ENCODE data around the gene SLC44A1.

The SLC44A1 gene

DNA sequence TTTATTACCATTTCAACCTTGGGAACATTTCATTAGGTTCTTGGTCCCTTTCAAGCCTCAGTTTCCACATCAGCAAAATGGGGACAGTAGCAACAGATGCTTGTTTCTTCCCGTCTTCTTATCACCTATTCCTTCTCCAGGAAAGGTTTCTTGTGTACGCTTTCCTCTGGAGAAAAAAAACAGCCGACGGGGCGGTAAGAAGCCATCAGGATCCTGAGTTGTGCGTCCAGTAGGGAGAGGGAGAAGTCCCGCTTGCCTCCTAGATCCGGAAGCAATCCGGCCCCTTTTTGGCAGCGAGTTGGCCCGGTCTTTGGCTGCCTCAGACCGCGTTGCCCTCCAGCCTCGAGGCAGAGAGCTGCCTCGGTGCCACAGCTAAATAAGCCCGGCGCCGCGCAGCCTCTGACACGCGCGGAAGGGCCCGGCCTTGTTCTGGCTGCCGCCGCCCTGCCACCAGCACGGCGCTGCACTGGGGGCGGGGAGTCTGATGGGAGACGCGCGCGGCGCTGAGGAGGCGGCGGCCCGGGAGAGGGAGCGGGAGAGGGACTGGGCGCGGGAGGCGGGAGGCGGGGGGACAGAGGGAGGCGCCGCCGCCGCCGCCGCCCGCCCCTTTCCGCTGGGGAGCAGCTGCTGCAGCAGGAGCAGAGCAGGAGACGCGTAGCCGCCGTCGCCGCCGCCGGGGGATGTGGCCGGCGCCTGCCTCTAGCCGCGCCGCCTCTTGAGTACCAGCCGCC, at the start of gene SLC44A1:
Gene SLC44A1, plus strand, starts transcription at position 649 of the 731 bp plus-strand sequence. CDS start 218 bp downstream, outside the sequence.
- H3K4me3 Mint-ChIP-seq, result peak within 1 kb of the TSS; percentile 99
- peaks cover 45% of the 10 kb centered on the region for H3K4me1 Mint-ChIP-seq (ENCODE audit: low read depth)
- H3K36me3 Mint-ChIP-seq (ENCODE audit: low read depth), result peaks cover 10% of the 10 kb centered on the region
- peak within 1 kb of the TSS; percentile 99 for H3K27ac Mint-ChIP-seq
- intact Hi-C loops (cut with micrococcal nuclease), result loop anchor here (1.0 to 10.0 kb wide), 2 partner anchors 49 to 319 kb away; partner anchors contain the start of gene ABCA1
- peaks cover 2% of the 10 kb centered on the region for H3K27me3 Mint-ChIP-seq
- no peaks in the 10 kb centered on the region for H3K9me3 Mint-ChIP-seq

DNA sequence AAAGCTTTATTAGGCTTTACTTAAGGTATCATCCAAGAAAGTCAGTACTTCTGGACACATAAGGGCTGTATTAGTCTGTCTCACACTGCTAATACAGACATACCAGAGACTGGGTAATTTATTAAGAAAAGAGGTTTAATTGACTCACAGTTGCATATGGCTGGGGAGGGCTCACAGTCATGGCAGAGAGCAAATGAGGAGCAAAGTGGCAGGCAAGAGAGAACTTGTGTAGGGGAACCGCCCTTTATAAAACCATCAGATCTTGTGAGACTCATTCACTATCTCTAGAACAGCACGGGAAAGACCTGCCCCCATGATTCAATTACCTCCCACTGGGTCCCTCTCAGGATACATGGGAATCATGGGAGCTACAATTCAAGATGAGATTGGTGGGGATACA, 49.2 kb upstream of the SLC44A1 start:
- intact Hi-C loops (cut with micrococcal nuclease), result loop anchor here (1.0 kb wide), 1 partner anchor 49 kb away; the partner anchor contains the start of gene SLC44A1
- no peaks in the 10 kb centered on the region for H3K36me3 Mint-ChIP-seq (ENCODE audit: low read depth)
- H3K27ac Mint-ChIP-seq, result peak overlapping the region; percentile 85
- no peaks in the 10 kb centered on the region for H3K27me3 Mint-ChIP-seq
- no peaks in the 10 kb centered on the region for H3K9me3 Mint-ChIP-seq
- H3K4me1 Mint-ChIP-seq (ENCODE audit: low read depth), result peaks cover 69% of the 10 kb centered on the region
- peak overlapping the region; percentile 18 for H3K4me3 Mint-ChIP-seq

DNA sequence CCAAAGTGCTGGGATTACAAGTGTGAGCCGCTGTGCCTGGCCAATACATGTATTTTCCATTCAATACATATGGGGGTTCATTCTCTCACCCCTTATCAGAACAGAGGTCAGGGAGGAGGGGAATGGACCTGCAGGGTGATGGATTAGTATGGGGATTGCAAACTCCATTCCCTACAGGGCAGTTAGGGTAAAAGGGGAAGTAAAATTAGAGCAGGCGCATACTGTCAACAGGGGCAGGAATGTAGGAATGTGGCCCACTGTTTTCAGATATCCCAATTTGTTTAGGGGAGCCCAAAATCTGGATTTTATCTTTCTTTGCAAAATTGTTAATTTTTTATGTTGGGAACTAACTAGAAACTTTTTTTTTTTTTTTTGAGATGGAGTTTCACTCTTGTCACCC, 46.4 kb upstream of the SLC44A1 start:
- peaks cover 42% of the 10 kb centered on the region for H3K4me1 Mint-ChIP-seq (ENCODE audit: low read depth)
- no peaks in the 10 kb centered on the region for H3K27me3 Mint-ChIP-seq
- no peaks in the 10 kb centered on the region for H3K36me3 Mint-ChIP-seq (ENCODE audit: low read depth)
- no peak overlapping the region for H3K27ac Mint-ChIP-seq
- intact Hi-C loops (cut with micrococcal nuclease), result no loop called here
- H3K9me3 Mint-ChIP-seq, result no peaks in the 10 kb centered on the region
- no peak overlapping the region for H3K4me3 Mint-ChIP-seq

DNA sequence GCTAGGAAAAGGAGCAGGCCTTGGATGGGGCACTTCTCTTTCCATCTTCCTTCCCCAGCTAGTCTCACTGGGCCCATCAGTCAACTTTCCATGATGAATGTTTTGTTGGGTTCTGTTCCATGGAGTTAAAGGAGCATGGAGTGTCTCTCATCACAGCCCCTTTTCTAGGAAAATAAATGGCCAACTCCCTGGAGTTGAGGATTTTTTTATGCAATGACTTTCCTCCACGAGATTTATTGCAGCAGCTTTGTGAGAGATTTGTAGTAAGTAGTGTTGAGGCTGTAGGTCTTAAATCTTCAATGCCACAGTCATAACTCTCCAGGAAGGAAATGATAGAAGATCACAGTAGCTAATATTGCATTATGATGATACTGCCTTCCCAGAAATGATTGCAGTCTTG, 45.6 kb upstream of the SLC44A1 start:
- intact Hi-C loops (cut with micrococcal nuclease), result no loop called here
- no peak overlapping the region for H3K4me3 Mint-ChIP-seq
- H3K4me1 Mint-ChIP-seq (ENCODE audit: low read depth), result peaks cover 34% of the 10 kb centered on the region
- H3K36me3 Mint-ChIP-seq (ENCODE audit: low read depth), result no peaks in the 10 kb centered on the region
- H3K27ac Mint-ChIP-seq, result no peak overlapping the region
- no peaks in the 10 kb centered on the region for H3K9me3 Mint-ChIP-seq
- no peaks in the 10 kb centered on the region for H3K27me3 Mint-ChIP-seq

DNA sequence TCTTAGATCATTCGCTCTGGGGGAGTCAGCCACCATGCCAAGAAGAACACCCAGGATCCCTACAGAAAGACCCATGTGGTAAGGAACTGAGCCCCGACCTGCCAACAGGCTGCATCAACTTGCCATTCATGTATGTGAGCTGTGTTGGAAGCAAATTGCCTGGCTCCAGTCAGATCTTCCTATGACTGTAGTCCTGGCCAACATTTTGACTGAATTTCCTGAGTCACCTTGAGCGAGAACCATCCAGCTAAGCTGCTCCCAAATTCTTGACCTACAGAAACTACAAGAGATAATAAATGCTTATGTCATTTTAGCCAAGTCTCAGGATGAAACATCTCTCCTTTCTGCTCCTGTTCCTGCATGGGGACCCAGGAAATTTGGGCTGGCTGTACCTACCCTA, 40.0 kb upstream of the SLC44A1 start:
- H3K36me3 Mint-ChIP-seq (ENCODE audit: low read depth), result no peaks in the 10 kb centered on the region

DNA sequence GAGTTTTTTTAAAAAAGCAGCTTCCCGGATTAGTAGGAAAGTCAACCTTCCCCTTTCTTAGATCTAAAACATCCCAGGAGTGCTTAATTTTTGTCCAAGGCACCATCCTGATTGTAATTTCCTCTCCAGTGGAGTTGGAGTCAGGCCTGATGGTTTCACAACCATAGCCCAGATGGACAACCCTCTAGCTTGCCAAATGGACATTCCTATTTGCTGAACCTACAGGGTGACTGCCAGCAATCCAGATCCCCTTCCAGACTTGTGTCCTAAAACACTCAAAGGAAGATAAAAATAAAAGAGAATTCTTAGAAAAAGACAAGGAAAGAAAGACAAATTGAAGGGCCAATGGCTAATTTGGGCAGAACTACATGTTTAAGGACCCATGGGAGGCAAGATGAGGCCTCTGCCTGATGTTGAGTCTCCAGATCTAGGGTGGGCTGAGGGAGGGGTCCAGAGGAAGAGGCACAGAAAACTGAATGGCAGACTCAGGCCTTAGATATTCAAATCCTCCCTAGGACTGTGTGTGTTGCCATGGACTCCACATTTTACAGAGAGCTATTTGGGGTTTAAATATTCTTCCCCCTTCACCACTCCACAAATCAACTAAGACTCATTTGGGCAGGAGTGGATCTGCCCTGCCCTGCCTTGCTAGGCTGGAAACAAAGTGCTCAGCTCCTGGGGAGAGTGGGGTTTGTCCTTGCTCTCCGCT, 38.5 kb upstream of the SLC44A1 start:
- intact Hi-C loops (cut with micrococcal nuclease), result no loop called here
- H3K9me3 Mint-ChIP-seq, result no peaks in the 10 kb centered on the region
- no peak overlapping the region for H3K27ac Mint-ChIP-seq
- no peaks in the 10 kb centered on the region for H3K36me3 Mint-ChIP-seq (ENCODE audit: low read depth)
- no peaks in the 10 kb centered on the region for H3K27me3 Mint-ChIP-seq
- H3K4me1 Mint-ChIP-seq (ENCODE audit: low read depth), result peaks cover 18% of the 10 kb centered on the region
- no peak overlapping the region for H3K4me3 Mint-ChIP-seq

More for the DNA sequence above, 40.0 kb upstream of the SLC44A1 start:
- Mint-ChIP-seq H3K9me3 (no peaks in the 10 kb centered on the region), H3K27ac (no peak overlapping the region), H3K4me1 (ENCODE audit: low read depth) (peaks cover 18% of the 10 kb centered on the region), H3K27me3 (no peaks in the 10 kb centered on the region), H3K4me3 (no peak overlapping the region)
- intact Hi-C loops (cut with micrococcal nuclease), result no loop called here

DNA sequence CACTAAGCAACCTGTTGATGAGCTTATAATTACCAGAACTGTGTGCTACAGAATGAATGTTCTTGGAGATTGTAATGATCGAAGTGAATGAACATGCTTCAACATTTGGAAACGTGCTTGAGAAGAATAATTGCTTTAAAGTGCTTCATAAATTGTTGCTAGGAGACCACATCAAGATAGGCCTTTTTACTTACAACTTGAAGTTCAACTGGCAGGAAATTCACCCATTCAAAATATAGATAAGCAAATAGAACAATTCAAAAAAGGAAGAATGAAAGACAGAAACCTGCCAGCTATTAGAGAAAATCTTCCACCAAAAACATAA, 38.0 kb upstream of the SLC44A1 start:
- no peaks in the 10 kb centered on the region for H3K9me3 Mint-ChIP-seq
- no peak overlapping the region for H3K27ac Mint-ChIP-seq
- H3K4me1 Mint-ChIP-seq (ENCODE audit: low read depth), result peaks cover 18% of the 10 kb centered on the region
- H3K27me3 Mint-ChIP-seq, result no peaks in the 10 kb centered on the region
- no peaks in the 10 kb centered on the region for H3K36me3 Mint-ChIP-seq (ENCODE audit: low read depth)
- intact Hi-C loops (cut with micrococcal nuclease), result no loop called here
- H3K4me3 Mint-ChIP-seq, result no peak overlapping the region

DNA sequence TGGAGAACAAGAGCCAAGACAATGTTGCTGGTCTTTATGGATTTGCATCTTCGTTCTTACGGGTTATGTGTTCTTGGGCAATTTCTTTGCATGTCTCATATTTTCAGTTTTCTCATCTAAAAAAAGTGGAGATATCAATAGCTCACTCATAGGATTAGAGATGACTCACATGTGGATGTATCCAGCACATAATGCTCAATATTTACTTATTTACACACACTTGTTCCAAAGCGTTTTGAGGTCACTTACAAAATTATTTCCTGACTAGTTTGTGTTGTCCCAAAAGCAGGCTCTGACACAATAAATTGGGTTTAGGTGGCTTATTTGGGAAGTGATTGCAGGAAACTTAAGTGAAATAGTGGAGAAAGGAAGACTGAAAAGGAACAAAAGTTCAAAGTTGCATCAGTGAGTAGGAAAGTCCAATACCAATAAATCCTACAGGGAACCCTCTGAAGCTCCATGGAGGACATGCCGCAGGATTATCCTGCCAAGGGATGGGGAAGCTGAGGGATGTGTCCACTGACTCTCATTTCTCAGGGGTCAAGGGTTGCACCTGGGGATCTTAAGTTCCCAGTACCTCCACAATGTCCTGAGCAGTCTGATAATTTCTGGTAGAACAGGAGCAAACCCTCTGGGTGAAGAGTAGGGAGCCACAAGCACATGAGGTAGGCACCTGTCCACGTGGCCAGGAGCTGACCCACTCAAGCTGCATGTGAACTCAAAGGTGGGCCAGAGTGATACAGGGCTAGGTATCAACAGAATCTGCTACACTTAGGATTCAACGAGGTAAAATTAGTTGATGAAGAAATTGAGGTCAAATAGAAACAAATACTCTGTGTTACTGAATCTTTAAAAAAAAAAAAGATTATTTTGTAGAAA, 37.4 kb upstream of the SLC44A1 start:
- no peaks in the 10 kb centered on the region for H3K27me3 Mint-ChIP-seq
- peaks cover 18% of the 10 kb centered on the region for H3K4me1 Mint-ChIP-seq (ENCODE audit: low read depth)
- H3K27ac Mint-ChIP-seq, result no peak overlapping the region
- intact Hi-C loops (cut with micrococcal nuclease), result no loop called here
- no peak overlapping the region for H3K4me3 Mint-ChIP-seq
- no peaks in the 10 kb centered on the region for H3K9me3 Mint-ChIP-seq
- no peaks in the 10 kb centered on the region for H3K36me3 Mint-ChIP-seq (ENCODE audit: low read depth)

DNA sequence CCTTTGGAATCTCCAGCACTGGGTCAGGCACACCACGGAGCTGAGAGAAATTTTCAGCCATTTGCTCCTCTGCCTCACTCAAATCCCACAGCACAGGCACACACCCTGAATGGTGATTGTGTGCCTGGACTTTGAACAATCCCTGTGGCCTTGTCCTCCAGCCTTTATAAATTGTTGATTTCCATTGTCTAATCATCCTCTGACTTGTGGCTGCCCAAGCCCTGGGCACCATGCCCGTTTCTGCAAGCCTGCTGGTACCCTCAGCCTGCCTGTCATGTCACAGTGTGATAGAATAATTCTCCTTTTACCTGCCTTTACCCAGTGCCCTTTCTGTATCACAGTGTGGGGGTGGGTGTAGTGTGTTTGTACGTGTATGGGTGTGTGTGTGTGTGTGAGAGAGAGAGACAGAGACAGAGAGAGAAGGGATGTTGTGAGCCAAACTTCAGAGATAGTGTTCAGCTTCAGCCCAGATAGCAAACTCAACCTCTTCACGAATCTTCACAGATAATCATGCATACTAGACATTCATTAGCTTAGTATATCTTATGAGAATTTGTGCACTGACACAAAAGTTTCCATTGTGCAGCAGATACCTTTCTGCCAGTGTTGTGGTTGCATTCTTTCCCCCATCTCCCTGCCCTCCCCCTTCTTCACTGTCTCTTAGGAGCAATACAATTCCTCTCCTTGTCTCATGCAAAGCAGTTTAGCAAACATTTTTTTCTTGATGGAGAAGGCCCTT, 27.8 kb upstream of the SLC44A1 start:
- Mint-ChIP-seq H3K36me3 (ENCODE audit: low read depth) (no peaks in the 10 kb centered on the region), H3K27me3 (no peaks in the 10 kb centered on the region), H3K4me1 (ENCODE audit: low read depth) (peaks cover 5% of the 10 kb centered on the region), H3K9me3 (peaks cover 9% of the 10 kb centered on the region), H3K27ac (no peak overlapping the region), H3K4me3 (no peak overlapping the region)
- intact Hi-C loops (cut with micrococcal nuclease), result no loop called here

DNA sequence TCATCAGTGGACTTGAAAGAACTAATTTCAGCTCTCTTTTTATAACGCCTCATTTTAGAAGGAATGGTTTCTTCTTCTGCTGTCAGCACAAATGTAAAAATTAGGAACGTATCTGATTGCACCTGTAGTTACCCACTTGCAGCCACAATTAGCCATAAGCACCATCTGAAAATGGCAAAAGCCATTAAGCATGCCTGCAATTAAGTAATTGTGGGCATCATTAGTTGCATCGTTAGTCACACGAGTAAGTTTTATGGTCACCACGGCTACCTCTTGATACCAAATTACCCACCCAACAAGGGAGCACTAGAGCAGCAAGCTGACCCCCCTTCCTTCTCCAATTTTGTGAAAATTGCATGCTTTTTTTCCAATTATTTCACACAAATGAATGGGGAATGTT, 25.8 kb upstream of the SLC44A1 start:
- Mint-ChIP-seq H3K4me1 (ENCODE audit: low read depth) (peaks cover 5% of the 10 kb centered on the region), H3K4me3 (no peak overlapping the region), H3K27ac (no peak overlapping the region), H3K27me3 (no peaks in the 10 kb centered on the region), H3K36me3 (ENCODE audit: low read depth) (peaks cover 12% of the 10 kb centered on the region), H3K9me3 (peaks cover 29% of the 10 kb centered on the region)
- intact Hi-C loops (cut with micrococcal nuclease), result no loop called here

DNA sequence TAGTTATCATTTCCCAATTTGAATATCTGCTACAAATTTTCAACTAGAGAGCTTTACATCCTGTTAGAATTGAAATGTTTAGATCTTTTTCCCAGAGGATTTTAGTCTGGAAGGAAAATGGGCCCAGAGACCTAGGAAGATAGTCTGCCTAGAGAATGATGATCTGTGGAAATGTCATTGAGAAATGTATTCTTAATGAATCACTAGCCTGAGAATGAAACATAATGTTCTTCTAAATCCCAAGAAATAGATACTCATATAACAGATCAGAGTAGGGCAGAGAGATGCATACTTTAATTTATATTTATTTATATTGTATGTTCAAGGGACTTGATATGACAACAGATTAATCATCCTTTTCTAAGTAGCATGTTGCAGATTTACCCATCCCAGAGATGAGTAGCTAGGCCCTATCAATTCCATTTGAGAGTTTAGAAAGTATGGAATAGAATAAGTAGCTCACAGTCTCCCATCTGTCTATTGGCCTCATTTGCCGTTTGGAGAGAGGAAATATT, 25.1 kb upstream of the SLC44A1 start:
- H3K9me3 Mint-ChIP-seq, result peaks cover 31% of the 10 kb centered on the region
- no peak overlapping the region for H3K4me3 Mint-ChIP-seq
- peaks cover 19% of the 10 kb centered on the region for H3K36me3 Mint-ChIP-seq (ENCODE audit: low read depth)
- intact Hi-C loops (cut with micrococcal nuclease), result no loop called here
- peaks cover 2% of the 10 kb centered on the region for H3K4me1 Mint-ChIP-seq (ENCODE audit: low read depth)
- H3K27me3 Mint-ChIP-seq, result no peaks in the 10 kb centered on the region
- no peak overlapping the region for H3K27ac Mint-ChIP-seq

DNA sequence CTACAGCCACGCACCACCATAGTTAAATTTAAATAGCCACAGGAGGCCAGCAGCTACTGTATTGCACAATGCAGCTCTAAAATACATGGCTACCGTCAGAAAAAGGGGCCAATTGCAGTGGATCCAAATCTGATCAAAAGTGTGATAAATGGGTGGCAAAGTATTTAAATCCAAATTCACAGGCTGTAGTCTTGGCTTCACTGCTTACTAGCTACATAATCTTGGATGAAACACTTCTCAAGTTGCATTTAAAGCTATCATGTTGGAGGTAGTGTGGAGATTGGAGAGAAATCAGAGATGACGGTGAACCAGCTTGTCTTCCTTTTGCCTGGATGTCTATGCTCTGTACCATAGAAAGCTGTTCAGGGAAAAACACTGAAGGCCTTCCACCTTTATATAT, 24.0 kb upstream of the SLC44A1 start:
- H3K9me3 Mint-ChIP-seq, result peaks cover 38% of the 10 kb centered on the region
- H3K27ac Mint-ChIP-seq, result no peak overlapping the region
- no peaks in the 10 kb centered on the region for H3K4me1 Mint-ChIP-seq (ENCODE audit: low read depth)
- H3K27me3 Mint-ChIP-seq, result no peaks in the 10 kb centered on the region
- no peak overlapping the region for H3K4me3 Mint-ChIP-seq
- intact Hi-C loops (cut with micrococcal nuclease), result no loop called here
- H3K36me3 Mint-ChIP-seq (ENCODE audit: low read depth), result peaks cover 25% of the 10 kb centered on the region

DNA sequence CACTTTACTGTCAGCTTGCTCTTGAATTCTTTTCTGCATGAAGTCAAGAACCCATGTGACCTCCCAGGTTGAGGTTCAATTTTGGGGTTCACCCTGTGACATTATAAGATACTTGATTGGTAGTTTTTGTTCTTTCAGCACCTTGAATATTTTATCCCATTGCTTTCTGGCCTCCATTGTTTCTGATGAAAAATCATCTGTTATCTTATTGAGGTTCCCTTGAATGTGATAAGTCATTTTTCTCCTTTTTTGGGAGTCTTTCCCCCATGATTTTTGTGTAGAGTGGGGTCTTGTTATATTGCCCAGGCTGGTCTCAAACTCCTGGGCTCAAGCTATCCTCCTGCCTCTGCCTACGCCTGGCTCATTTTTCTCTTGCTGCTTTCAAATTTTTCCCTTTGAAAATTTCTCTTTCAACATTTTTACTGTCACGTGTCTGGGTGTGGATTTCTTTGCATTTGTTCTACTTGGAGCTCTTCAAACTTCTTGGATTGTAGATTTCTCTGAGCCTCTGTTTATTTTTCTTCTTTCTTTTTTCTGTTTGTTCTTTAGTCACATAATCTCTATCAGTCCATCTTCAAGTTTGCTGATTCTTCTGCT, 20.8 kb upstream of the SLC44A1 start:
- H3K27ac Mint-ChIP-seq, result no peak overlapping the region
- peaks cover 45% of the 10 kb centered on the region for H3K9me3 Mint-ChIP-seq
- intact Hi-C loops (cut with micrococcal nuclease), result no loop called here
- no peaks in the 10 kb centered on the region for H3K4me1 Mint-ChIP-seq (ENCODE audit: low read depth)
- H3K36me3 Mint-ChIP-seq (ENCODE audit: low read depth), result peaks cover 25% of the 10 kb centered on the region
- no peaks in the 10 kb centered on the region for H3K27me3 Mint-ChIP-seq
- no peak overlapping the region for H3K4me3 Mint-ChIP-seq

All from dendritic cell treated with granulocyte-macrophage colony-stimulating factor and Interleukin-4, amounts not matched to agents 40 ng/mL and 50 ng/mL, for 4 days (primary cell).